ENCODE data around the gene AIG1.
"Not testable (repeated sequence)": the region's sequence is repeated elsewhere in the genome, so short reads cannot be mapped to it uniquely, and the experiment has no call there.

Gene AIG1

DNA sequence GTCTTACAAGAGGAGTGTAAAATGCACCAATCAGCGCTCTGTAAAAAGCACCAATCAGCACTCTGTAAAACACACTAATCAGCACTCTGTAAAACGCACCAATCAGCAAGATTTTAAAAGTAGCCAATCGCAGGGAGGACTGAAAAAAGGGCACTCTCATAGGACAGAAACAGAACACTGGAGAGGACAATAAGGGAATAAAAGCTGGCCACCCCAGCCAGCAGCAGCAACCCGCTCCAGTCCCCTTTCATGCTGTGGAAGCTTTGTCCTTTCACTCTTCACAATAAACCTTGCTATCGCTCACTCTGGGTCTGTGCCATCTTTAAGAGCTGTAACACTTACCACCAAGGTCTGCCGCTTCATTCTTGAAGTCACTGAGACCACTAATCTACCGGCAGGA is 1.7 kb upstream of the AIG1 start:
- DNase-seq, result peak; percentile 12

DNA sequence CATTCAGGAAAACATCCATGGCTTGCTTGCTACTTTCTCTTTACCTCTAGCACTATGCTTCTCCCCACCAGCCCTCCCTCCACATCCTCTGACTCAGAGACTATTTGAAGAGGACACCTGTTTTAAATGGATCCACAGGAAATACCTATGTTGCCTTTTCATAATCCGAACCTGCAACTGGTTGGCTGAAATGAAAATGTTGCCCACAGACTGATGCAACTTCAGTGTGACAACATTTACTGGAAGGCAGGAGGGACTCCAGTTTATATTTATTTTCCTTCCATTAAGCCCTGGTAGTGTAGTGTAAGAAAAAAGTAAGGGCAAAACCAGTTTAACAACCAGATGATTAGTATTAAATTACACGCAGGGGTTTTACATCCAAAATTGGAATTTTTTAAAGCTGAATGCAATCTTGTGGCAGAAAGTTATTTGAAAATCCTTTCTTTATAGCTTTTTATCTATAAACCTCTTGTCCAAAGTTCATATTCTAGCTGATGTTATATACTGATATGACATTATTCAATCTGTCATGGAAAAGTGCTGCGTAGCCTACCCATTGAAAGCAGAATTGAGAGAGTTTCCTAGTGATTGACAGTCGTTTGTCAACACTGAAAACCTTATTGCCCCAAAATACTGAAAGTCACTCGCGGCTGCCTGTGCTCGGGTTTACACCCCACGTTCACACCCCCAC is 881 bp upstream of the AIG1 start:
- no peak for DNase-seq

DNA sequence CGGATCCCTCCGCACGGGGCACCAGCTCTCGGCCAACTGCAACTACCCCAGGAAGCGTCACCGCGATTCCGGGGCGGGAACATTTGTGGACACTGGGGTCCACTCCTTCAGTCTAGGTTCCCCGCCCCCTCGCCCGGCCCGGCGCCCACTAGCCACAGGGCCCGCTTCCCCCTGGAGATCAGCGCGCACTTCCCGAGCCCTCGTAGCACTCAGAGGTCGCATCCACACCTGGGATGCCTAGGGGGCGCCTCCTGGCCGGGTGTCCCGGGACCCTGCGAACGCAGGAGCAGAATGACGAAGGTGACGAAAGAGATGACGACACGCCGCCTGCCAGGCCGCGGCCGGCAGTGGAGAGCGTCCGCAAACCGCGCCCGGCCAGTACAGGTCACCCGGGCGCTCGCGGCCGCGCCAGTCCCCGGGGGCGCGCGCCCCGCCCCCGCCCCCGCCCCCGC is 309 bp upstream of the AIG1 start:
- DNase-seq, result peak; percentile 73

DNA sequence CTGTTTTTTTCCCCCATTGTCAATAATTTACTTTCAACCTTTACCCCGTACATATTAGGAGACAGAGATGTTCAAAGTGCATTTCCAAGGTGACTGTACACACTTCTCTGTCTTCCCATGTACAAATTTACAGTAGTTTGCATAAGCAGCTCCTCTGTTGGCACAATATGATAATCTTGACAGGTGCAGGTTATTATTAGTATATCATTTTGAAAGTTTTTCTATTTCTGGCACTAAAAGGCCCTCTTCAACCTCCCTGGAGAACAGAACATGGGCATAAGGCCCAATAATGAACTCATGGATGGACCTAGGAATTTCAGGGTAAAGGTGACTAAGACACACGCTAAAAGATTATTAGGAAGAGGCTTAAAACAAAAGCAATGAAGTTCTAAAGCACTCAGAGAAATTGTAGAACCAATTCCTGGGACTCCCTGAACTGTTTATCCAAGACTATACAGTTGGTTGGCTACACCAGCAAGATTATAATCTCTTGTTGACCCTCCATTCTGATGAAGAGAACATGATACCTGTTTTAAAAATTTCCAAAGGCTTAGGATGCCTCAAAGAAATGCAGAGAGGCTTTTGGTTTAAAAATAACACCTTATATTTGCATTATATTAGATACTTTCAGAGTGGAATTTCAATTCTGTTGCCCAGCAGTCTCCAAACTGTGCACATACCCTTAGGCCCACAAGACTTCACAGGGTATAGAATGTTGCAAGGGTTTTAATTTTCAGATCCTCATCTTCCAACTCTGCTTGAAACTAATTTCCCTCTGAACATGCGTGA is 1.1 kb downstream of the AIG1 start:
- DNase-seq, result no peak

DNA sequence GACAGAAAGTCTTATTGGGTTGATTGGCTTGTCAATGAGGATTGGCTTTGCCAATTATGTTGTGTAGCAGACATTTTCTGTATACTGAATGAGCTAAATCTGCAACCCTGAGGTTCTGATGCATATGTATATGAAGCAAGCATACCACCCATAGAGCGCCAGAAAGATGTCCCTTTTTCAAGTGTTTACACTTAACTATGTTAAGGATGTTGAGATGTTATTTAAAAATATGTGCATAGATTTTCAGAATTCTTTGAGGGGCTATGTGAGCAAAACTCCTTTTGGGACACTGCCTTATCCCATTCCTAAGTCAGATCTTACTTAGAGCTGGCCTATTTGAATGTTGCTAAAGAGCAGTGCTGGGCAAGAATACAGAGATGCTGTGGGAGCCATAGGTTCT is 1.9 kb downstream of the AIG1 start:
- no peak for DNase-seq

DNA sequence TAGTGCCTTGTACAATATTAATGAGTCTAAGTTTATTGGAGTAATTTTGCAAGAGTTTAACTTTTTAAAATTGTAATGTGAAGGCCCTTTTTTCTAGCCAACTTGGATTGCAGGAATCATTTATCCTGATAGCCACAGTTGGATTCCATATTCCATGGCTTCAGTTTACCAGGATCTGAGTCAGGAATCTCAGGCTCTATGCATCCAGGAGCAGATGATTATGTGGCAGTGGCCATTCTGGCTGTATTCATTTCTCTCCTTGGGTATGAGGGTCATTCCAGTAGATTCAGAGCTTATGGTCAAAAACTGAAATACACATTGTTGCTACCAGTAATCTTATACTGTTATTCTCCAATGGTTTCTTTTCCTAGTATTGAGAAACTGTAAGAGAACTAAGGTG is 2.9 kb downstream of the AIG1 start:
- no peak for DNase-seq

DNA sequence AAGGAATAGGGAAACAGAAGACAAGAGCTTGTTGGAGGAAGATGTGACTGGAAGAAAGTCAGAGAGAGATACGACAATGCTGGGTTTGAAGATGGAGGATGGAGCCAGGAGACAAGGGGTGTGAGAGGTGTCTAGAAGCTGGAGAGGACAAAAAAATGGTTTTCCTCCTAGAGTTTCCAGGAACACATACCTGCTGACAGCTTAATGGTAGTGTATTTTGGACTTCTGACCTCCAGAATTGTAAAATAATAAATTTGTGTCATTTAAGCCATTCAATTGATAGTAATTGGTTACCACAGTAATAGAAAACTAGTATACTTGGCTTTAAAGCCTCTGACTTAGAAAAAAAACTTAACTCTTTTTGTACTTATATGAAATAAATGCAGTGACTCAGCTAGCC is 3.6 kb downstream of the AIG1 start:
- DNase-seq, result no peak

DNA sequence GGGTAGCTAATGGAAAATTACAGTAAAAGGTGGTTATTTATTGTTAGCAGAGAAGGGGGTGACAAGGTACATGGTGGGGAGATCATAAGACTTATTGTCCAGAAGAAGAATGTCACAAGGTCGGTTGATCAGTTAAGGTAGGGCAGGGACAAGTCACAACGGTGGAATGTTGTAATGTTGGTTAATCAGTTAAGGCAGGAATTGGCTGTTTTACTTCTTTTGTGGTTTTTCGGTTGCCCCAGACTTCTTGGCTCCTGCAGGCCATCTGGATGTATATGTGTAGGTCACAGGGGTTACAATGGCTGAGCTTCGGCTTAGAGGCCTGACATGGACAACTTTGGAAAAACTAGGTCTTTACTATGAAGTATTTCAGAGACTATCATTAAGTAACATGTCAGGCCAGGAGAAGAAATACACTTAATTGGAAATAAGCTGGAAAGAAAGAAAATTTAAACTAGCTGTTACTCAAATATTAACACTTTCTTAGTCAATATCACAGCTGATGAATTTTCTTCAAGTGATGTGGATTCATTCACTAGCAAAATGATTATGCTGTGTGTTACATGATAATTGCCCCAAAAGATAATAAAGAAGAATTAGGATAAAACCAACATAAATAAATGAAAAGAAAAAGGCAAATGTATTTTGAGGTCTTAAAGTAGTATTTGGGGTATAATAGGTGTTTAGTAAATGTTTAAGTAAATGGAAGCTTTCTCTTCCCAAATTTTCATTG is 4.4 kb downstream of the AIG1 start:
- DNase-seq, result no peak

DNA sequence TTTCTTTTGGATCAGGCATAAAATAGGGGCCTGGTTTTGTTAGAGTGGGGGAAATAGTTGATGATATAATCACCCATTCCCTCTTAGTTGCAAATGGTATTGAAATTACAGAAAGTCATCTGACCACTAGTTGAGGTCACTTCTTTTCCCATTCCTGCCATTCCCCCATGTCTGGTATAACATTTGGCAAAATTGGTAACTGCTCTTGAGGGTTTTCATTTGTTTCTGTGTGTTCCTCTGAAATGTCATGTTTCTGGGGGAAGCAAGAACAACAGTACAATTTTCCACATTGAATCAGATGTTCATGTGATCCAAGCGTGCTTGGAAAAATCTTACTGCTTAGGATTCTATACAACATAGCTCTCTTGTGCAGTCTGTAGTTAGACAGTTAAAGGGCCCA is 7.3 kb downstream of the AIG1 start:
- no peak for DNase-seq

DNA sequence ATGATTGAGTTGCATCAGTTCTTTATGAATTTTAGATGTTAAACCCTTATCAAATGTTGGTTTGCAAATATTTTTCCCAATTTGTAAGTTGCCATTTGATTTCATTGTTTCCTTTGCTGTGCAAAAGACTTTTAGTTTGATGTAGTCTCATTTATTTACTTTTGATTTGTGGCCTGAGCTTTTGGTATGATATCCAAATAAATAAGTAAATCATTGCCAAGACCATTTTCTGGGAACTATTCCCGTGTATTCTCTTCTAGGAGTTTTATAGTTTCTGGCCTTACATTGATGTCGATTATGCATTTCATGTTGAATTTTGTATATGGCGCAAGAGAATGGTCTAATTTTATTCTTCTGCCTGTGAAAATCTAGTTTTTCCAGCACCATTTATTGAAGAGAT is 13.4 kb downstream of the AIG1 start:
- no peak for DNase-seq

DNA sequence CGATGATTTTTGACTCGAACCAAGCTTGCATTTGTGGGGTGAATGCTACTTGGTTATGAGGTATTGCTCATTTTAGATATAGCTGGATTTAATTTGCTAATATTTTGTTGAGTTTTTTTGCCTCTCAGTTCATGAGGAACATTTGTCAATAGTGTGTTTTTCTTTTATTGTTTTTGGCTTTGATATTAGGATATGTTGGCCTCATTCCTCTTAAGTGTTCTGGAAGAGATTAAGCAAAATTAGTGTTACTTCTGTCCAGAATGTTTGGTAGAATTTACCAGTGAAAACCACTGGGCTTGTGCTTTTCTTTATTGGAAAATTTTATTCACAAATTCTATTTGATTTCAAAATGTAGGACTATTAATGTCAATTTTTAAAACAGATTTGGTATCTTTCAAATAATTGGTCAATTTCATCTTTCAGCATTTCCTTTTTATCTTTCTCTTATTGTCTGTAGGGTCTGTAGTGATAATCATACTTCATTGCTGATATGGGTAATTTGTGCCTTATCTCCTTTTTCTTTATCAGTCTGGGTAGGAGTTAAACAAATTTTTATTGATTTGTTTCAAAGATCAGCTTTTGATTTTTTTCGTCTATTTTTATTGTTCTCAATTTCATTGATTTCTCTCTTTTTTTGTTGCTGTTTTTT is 14.1 kb downstream of the AIG1 start:
- no peak for DNase-seq

DNA sequence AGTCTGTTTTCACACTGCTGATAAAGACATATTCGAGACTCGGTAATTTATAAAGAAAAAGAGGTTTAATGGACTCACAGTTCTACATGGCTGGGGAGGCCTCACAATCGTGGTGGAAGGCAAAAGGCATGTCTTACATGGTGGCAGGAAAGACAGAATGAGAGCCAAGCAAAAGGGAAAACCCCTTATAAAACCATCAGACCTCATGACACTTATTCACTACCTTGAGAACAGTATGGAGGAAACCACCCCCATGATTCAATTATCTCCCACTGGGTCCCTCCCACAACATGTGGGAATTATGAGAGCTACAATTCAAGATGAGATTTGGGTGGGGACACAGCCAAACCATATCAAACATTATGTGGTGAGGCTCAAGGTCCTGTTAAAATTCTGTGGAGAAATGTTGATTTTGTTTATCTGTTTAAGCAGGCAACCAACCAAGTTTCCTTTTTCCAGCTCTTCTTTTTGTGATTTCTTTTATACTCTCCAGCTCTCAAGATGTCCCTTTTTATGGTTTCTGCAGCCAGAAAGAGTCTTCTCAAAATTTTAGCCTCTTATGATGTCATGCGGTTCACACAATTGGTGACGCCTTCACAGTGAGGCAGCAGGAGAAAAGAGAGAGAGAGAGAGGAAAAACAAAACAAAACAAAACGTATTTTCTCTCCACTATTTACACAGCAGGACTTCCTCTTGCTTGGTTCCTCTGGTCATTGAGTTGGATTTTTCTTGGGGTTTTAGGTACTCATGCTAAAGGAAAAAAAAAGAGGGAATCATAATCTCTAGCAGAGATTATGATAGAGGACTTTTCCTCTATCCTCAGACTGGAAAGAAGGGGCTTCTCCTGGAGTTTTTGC is 18.0 kb downstream of the AIG1 start:
- no peak for DNase-seq

DNA sequence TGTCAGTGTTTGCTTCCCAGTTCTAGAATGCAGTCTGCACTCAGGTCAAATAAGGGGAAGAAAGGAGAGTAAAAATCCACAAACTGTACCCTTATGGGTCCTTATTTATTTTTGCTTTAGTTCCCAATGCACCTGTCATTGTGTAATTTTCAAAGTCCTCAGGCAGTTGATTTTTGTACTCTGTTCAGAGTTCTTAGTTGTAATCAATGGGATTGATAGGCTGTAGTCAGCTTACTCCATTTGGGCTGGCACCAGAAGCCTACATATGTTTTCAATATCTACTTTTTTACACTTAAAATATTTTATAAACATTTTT is 18.6 kb downstream of the AIG1 start:
- no peak for DNase-seq

DNA sequence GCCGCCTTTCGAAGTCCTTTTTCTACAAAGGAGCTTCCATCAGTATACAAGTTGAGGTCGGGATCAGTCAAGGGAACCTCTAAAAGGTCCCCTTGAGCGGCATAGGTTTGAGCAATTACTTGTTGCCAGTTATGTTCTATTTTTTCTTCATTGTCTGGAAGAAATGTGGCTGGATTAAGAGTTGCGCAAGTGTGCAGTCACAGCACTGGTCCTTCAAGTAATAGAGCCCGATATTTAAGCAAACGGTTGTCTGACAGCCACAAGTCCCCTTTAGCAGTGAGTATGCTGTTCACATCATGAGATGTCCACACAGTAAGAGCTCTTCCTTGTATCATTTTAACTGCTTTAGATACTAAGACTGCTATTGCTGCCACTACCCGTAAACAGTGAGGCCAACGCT is 21.6 kb downstream of the AIG1 start:
- not testable (repeated sequence) for DNase-seq

DNA sequence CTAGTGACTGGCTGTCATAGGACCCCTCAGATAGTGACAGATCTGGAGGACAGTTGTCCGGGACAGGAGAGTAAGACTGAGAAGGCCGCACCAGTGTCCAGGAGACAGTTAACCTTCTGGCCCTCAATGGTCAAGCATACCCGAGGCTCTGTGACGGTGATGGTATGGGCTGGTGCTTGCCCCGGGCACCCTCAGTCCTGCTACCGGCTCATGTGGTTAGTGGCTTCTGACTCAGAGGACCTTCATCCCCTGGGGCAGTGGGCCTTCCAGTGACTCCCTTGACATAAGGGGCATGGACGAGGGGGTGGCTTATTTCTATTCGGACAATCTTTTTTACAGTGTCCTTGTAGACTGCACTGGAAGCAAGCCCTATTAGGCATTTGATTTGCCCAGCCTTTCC is 23.3 kb downstream of the AIG1 start:
- not testable (repeated sequence) for DNase-seq

DNA sequence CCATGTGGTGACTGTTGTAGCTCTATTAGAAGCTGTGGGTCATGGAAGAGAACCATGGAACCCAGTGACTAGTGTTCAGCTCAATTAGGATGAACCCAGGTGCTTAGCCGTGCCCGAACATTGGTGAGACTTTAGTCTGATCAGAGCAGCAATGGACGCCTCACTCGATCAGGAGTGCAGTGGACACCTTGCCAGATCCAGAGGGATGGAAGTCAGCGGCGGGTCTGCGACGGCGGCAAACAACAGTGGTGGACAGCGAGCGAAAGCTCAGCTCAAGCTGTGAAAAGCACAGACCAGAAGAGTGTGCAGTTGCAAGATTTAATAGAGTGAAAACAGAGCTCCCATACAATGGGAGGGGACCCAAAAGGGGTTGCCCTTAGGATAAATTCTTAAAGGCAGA is 26.6 kb downstream of the AIG1 start:
- not testable (repeated sequence) for DNase-seq

DNA sequence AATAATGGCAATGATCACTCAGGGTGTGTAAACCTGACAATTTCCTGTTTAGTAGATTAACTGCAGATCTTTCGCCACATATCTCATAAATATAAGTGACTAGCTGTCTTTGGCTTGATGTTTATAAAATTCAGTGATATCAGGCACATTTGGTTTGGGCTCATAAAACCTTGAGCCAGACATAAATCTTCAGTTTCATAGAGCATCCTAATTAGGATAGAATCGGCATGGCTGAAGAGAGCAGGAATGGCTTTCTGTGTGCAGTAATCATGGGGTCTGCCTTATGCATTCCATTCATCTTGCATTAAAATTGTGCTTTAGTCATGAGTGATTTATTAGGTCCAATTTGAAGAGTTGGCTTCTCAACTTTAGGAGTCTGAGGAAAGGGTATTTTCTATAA is 27.2 kb downstream of the AIG1 start:
- no peak for DNase-seq

DNA sequence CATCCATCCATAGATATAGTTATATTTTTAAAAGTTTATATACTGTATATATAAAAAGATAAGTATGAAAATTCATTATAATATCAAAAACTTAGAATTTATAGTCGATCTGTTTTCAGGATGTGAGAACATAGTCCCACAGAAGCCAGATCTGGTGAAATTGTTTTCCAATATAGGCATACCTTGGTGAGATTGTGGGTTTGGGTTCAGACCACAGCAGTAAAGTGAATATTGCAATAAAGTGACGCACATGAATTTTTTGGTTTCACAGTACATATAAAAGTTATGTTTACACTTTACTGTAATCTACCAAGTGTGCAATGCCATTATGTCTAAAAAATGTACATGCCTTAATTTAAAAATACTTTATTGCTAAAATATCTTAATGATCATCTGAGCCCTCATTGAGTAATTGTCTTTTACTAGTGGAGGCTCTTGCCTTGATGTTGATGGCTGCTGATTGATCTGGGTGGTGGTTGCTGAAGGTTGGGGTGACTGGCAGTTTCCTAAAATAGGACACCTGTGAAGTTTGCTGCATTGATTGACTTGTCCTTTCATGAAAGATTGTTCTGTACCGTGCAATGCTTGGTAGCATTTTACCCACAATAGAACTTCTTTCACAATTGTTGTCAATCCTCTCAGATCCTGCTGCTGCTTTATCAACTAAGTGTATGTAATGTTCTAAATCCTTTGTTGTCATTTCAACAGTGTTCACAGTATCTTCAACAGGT is 29.8 kb downstream of the AIG1 start:
- DNase-seq, result no peak

DNA sequence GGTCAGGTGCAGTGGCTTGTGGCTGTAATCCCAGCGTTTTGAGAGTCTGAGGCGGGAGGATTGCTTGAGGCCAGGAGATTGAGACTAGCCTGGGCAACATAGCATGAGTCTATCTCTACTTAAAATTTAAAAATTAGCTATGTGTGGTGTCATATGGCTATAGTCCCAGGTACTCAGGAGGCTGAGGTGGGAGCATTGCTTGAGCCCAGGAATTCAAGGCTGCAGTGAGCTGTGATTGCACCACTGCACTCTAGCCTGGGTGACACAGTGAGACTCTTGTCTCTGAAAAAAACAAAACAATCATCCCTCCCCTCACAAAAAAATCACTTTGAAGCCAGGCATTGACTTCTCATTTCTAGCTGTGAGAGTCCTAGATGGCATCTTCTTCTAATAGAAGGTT is 32.1 kb downstream of the AIG1 start:
- DNase-seq, result no peak

DNA sequence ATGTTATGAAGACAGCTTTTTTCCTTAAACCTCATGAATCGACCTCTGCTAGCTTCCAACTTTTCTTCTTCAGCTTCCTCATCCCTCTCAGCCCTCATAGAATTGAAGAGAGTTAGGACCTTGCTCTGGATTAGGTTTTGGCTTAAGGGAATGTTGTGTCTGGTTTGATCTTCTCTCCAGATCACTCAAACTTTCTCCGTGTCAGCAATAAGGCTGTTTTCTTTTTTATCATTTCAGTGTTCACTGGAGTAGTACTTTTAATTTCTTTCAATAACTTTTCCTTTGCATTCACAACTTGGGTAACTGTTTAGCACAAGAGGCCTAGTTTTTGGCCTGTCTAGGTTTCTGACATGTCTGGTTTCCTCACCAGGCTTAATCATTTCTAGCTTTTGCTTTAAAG is 32.6 kb downstream of the AIG1 start:
- DNase-seq, result no peak

DNA sequence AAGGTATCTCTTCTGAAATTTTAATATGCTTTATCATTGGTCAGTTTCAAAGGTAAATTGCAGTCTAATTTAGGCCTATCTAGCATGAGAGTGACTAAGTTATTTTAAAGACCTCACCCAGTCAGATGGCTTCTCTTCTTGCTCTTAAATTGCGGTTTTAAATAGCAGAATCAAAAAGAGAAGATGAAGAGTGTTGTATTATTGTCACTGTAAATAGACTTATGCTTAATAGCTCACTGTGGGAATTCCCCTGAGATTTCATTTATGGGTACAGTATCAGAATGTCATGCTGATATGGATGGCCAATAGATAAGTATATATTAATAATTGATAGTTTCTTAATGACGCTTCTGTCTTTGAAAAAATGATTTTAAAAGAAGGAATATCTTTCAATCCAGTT is 35.7 kb downstream of the AIG1 start:
- no peak for DNase-seq

DNA sequence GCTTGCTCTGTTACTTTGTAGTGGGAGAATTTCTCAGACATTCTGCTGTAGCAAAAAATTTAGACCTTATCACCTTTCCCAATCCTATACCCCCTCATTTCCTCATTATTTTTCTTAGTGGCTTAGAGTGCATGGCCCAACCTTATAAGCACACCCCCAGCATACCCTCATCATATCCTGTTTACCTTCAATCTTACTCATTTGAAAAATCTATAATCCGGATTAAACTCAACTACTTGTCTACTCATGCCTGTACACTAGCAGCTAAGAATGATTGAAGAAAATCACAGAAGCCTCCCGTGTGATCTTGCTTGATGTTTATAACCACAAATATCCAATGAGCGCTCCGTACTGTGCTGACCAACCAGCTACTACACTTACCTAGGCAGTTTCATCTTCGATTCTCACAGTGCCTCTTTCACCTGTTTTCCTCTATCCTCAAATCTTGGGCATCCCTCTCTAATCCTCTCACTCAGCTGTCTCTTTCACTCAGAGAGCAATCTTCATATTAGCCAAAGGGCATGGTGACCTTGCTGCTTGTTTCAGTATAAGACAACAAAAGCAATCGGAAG is 36.6 kb downstream of the AIG1 start:
- DNase-seq, result peak; percentile 76

All from NCI-H82 (cell line).